Measurements from ENCODE around the gene POT1. TPM values are rescaled to one million over a fixed set of nuclear protein-coding genes. Genes with fewer than 3 reads are reported as not detected.

POT1 gene, protein sequence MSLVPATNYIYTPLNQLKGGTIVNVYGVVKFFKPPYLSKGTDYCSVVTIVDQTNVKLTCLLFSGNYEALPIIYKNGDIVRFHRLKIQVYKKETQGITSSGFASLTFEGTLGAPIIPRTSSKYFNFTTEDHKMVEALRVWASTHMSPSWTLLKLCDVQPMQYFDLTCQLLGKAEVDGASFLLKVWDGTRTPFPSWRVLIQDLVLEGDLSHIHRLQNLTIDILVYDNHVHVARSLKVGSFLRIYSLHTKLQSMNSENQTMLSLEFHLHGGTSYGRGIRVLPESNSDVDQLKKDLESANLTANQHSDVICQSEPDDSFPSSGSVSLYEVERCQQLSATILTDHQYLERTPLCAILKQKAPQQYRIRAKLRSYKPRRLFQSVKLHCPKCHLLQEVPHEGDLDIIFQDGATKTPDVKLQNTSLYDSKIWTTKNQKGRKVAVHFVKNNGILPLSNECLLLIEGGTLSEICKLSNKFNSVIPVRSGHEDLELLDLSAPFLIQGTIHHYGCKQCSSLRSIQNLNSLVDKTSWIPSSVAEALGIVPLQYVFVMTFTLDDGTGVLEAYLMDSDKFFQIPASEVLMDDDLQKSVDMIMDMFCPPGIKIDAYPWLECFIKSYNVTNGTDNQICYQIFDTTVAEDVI
- total RNA-seq (2022; extraction: Qiagen RNA extraction; ENCODE audit: low read depth): 10.9 to 18.1 TPM (median 15.2 TPM) in 5 replicates

DNA sequence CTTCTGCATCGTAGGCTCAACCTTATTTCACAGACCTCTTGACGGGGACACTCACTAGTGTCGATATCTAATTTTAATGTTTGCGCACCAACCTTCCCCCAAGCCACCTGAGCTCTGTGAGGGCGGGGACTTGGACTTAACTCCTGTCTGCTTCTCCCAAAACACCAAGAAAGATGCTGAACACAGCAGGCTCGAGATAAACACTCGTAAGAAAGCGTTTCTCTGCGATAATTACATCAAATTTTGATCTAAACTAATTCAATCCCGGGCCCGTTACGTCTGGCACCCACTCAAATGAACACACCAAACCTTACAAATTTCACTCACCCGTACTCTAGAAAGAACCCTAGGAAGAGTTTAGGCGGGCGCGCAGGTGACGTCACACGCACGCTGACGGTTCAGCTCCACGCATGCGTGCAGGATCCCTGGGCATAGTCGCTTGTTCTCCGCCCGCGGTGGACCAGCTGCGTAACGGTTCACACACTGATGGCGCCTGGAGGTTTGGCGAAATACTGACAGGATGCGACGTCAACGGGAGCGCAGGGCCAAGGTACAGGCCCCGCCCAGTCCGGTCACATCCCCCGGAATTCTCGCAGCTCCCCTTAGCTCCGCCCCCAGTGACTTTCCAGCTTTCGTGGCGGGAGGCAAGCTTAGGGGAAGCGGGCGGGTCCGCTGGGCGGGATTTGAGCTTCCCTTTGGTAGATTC, at the start of gene POT1:
Gene POT1 (minus strand): TSS at position 359 of the 706 bp plus-strand sequence. CDS start 32,652 bp downstream, outside the sequence.

Other genes starting within 250 kb of the POT1 start
- 0.43 to 0.85 TPM (median 0.71 TPM) in 5 replicates for gene GPR37, start 164.0 kb downstream of the POT1 start, total RNA-seq (2022; extraction: Qiagen RNA extraction; ENCODE audit: low read depth)

Data from A549 treated with CpdA at 1 μM for 4 hours (cell line).